Ishikawa (cell line): ENCODE data around the gene OPA3.

Source experiments
- CEBPB ChIP-seq: IDR thresholded peaks from 2 replicates; pipeline ENCODE4 v1.6.1; 2012
- CREB1 ChIP-seq: IDR thresholded peaks from 2 replicates; pipeline ENCODE4 v1.6.1; 2012; ENCODE audit warnings: low read depth
- EGR1 ChIP-seq: IDR thresholded peaks from 2 replicates; pipeline ENCODE4 v1.6.1; 2012
- EP300 ChIP-seq: IDR thresholded peaks from 2 replicates; pipeline ENCODE4 v1.6.1; 2012; ENCODE audit warnings: borderline replicate concordance
- FOXM1 ChIP-seq: IDR thresholded peaks from 2 replicates; pipeline ENCODE4 v1.6.1; 2012; ENCODE audit warnings: low read depth, borderline replicate concordance
- MAX ChIP-seq: IDR thresholded peaks from 2 replicates; pipeline ENCODE4 v1.6.1; 2012
- NFIC ChIP-seq: IDR thresholded peaks from 2 replicates; pipeline ENCODE4 v1.6.1; 2012
- RAD21 ChIP-seq: IDR thresholded peaks from 2 replicates; pipeline ENCODE4 v1.6.1; 2012; ENCODE audit warnings: low read depth
- REST ChIP-seq: IDR thresholded peaks from 2 replicates; pipeline ENCODE4 v1.6.1; 2012; ENCODE audit warnings: low read depth, mild to moderate bottlenecking
- TAF1 ChIP-seq: IDR thresholded peaks from 2 replicates; pipeline ENCODE4 v1.6.1; 2012; ENCODE audit warnings: low read depth, mild to moderate bottlenecking
- TCF12 ChIP-seq: IDR thresholded peaks from 2 replicates; pipeline ENCODE4 v1.6.1; 2012; ENCODE audit warnings: low read depth
- TEAD4 ChIP-seq: IDR thresholded peaks from 2 replicates; pipeline ENCODE4 v1.6.1; 2012
- USF1 ChIP-seq: IDR thresholded peaks from 2 replicates; pipeline ENCODE4 v1.6.1; 2012
- YY1 ChIP-seq: IDR thresholded peaks from 2 replicates; pipeline ENCODE4 v1.6.1; 2012; ENCODE audit warnings: low read depth
- ZBTB7A ChIP-seq: IDR thresholded peaks from 2 replicates; pipeline ENCODE4 v1.6.1; 2012; ENCODE audit warnings: low read depth

Gene OPA3

GRCh38 chr19:45598267-45599001 lies 13.8 kb upstream of the OPA3 start:
- no peak for TF ChIP-seq CREB1
- no peak for TF ChIP-seq RAD21
- TF ChIP-seq ZBTB7A, result no peak
- no peak for TF ChIP-seq YY1
- no peak for TF ChIP-seq TAF1
- TF ChIP-seq MAX, result no peak
- no peak for TF ChIP-seq CEBPB
- no peak for TF ChIP-seq TEAD4

GRCh38 chr19:45597425-45598111 lies 13.0 kb upstream of the OPA3 start:
- TF ChIP-seq CEBPB (no peak), TCF12 (no peak), TAF1 (no peak), CREB1 (no peak), TEAD4 (no peak), USF1 (no peak), EP300 (no peak), REST (no peak), RAD21 (no peak), YY1 (no peak), ZBTB7A (no peak), FOXM1 (no peak), NFIC (no peak)

- TF ChIP-seq TAF1 (no peak), TCF12 (no peak), NFIC (no peak), EGR1 (no peak), YY1 (no peak), FOXM1 (no peak), EP300 (no peak), TEAD4 (no peak), ZBTB7A (no peak), MAX (no peak), CEBPB (no peak), CREB1 (no peak), REST (no peak), USF1 (no peak), RAD21 (no peak)
These were observed 11.2 kb upstream of the OPA3 start for GRCh38 chr19:45595814-45596213.

- TF ChIP-seq TAF1, result no peak
- no peak for TF ChIP-seq RAD21
- TF ChIP-seq CEBPB, result no peak
- TF ChIP-seq TCF12, result no peak
- no peak for TF ChIP-seq EGR1
- TF ChIP-seq NFIC, result no peak
- TF ChIP-seq YY1, result no peak
- no peak for TF ChIP-seq REST
- no peak for TF ChIP-seq TEAD4
- no peak for TF ChIP-seq CREB1
These were observed 8.9 kb upstream of the OPA3 start for GRCh38 chr19:45593520-45593919.
